ENCODE results near the gene BCAS3. TPM values are rescaled to one million over a fixed set of nuclear protein-coding genes. Genes with fewer than 3 reads are reported as not detected.
A peak's percentile ranks its signal among the peaks of the same experiment; 100 is the strongest.

BCAS3 gene
- total and polyA plus RNA-seq, 2 experiments from 2014 or later = 18.0 to 20.2 TPM

GRCh38 chr17:60717814-60718213 lies 40.2 kb downstream of the BCAS3 start:
- Histone ChIP-seq H4K20me1 (ENCODE audit: insufficient read depth) (no peaks in the 10 kb centered on the region), H3K27me3 (replicated peaks; ENCODE audit: insufficient read depth) (no peaks in the 10 kb centered on the region), H3K36me3 (ENCODE audit: low read depth) (no peaks in the 10 kb centered on the region), H2AFZ (no peak overlapping the region), H3K79me2 (ENCODE audit: insufficient read depth) (no peaks in the 10 kb centered on the region), H3K4me2 (ENCODE audit: unreplicated experiment) (no peak overlapping the region), H3K4me1 (ENCODE audit: insufficient read depth) (peaks cover 13% of the 10 kb centered on the region), H3K27ac (no peak overlapping the region), H3K9me2 (ENCODE audit: insufficient read depth) (no peaks in the 10 kb centered on the region), H3K9ac (no peak overlapping the region), H3F3A (ENCODE audit: insufficient read depth) (no peaks in the 10 kb centered on the region), H3K9me3 (ENCODE audit: low read depth) (no peaks in the 10 kb centered on the region), H3K4me3 (no peak overlapping the region)
- TF ChIP-seq EZH2phosphoT487 (IDR thresholded peaks at IDR 0.05; ENCODE audit: insufficient read depth, low read depth) = no peak
- TF ChIP-seq EZH2 (IDR thresholded peaks at IDR 0.05; ENCODE audit: insufficient read depth, poor library complexity, severe bottlenecking) = no peak
- no peak for DNase-seq
- in situ Hi-C loops (cut with MboI) = loop anchor here (25.0 kb wide), 1 partner anchor 669 kb away; the partner anchor contains the start of gene TBX2
- WGBS, 2 experiments (ENCODE audit: low coverage in 1 of 2, low lambda C conversion rate in 2 of 2, missing lambda C conversion rate in 2 of 2) = 94 to 95% methylated on average over 9 of the region's 9 CpGs

- Histone ChIP-seq H3K4me3 (no peak overlapping the region), H3K79me2 (ENCODE audit: insufficient read depth) (no peaks in the 10 kb centered on the region), H3K4me2 (ENCODE audit: unreplicated experiment) (peak overlapping the region; percentile 27), H3K9me3 (ENCODE audit: low read depth) (no peaks in the 10 kb centered on the region), H4K20me1 (ENCODE audit: insufficient read depth) (no peaks in the 10 kb centered on the region), H3K9ac (peak overlapping the region; percentile 9; the same call in 1 of the 2 replicates), H2AFZ (peak overlapping the region; percentile 0; the same call in 1 of the 2 replicates), H3K36me3 (ENCODE audit: low read depth) (no peaks in the 10 kb centered on the region), H3K4me1 (ENCODE audit: insufficient read depth) (peaks cover 13% of the 10 kb centered on the region), H3K9me2 (ENCODE audit: insufficient read depth) (no peaks in the 10 kb centered on the region), H3K27ac (no peak overlapping the region), H3K27me3 (replicated peaks; ENCODE audit: insufficient read depth) (no peaks in the 10 kb centered on the region), H3F3A (ENCODE audit: insufficient read depth) (no peaks in the 10 kb centered on the region)
- 38 to 41% methylated on average over 5 of the region's 5 CpGs for WGBS, 2 experiments (ENCODE audit: low coverage in 1 of 2, low lambda C conversion rate in 2 of 2, missing lambda C conversion rate in 2 of 2)
- DNase-seq = peak; percentile 76
- no peak for TF ChIP-seq EZH2 (IDR thresholded peaks at IDR 0.05; ENCODE audit: insufficient read depth, poor library complexity, severe bottlenecking)
- in situ Hi-C loops (cut with MboI) = loop anchor here (25.0 kb wide), 1 partner anchor 666 kb away; the partner anchor contains the start of gene TBX2
Measured at GRCh38 chr17:60720763-60721531, 43.3 kb downstream of the BCAS3 start.

GRCh38 chr17:60724647-60725046 lies 47.0 kb downstream of the BCAS3 start:
- H3K4me2 ChIP-seq (ENCODE audit: unreplicated experiment) = no peak overlapping the region
- H3K9ac ChIP-seq = no peak overlapping the region
- H3K27ac ChIP-seq = no peak overlapping the region
- H3K4me1 ChIP-seq (ENCODE audit: insufficient read depth) = peaks cover 10% of the 10 kb centered on the region
- no peak for DNase-seq
- no peaks in the 10 kb centered on the region for H3F3A ChIP-seq (ENCODE audit: insufficient read depth)
- in situ Hi-C loops (cut with MboI) = loop anchor here (25.0 kb wide), 2 partner anchors 663 to 838 kb away; partner anchors contain the start of gene TBX2
- no peaks in the 10 kb centered on the region for H3K36me3 ChIP-seq (ENCODE audit: low read depth)
- no peaks in the 10 kb centered on the region for H3K79me2 ChIP-seq (ENCODE audit: insufficient read depth)
- H4K20me1 ChIP-seq (ENCODE audit: insufficient read depth) = no peaks in the 10 kb centered on the region
- no peak for TF ChIP-seq EZH2phosphoT487 (IDR thresholded peaks at IDR 0.05; ENCODE audit: insufficient read depth, low read depth)
- no peak for TF ChIP-seq EZH2 (IDR thresholded peaks at IDR 0.05; ENCODE audit: insufficient read depth, poor library complexity, severe bottlenecking)
- H3K9me3 ChIP-seq (ENCODE audit: low read depth) = no peaks in the 10 kb centered on the region
- H3K9me2 ChIP-seq (ENCODE audit: insufficient read depth) = no peaks in the 10 kb centered on the region
- no peaks in the 10 kb centered on the region for H3K27me3 ChIP-seq (replicated peaks; ENCODE audit: insufficient read depth)
- no peak overlapping the region for H3K4me3 ChIP-seq
- no peak overlapping the region for H2AFZ ChIP-seq

- DNase-seq = no peak
- no peaks in the 10 kb centered on the region for H3K9me2 ChIP-seq (ENCODE audit: insufficient read depth)
- H3K9me3 ChIP-seq (ENCODE audit: low read depth) = no peaks in the 10 kb centered on the region
- no peaks in the 10 kb centered on the region for H3K4me1 ChIP-seq (ENCODE audit: insufficient read depth)
- no peak overlapping the region for H2AFZ ChIP-seq
- H3K4me2 ChIP-seq (ENCODE audit: unreplicated experiment) = no peak overlapping the region
- H3K36me3 ChIP-seq (ENCODE audit: low read depth) = no peaks in the 10 kb centered on the region
- H4K20me1 ChIP-seq (ENCODE audit: insufficient read depth) = no peaks in the 10 kb centered on the region
- H3K79me2 ChIP-seq (ENCODE audit: insufficient read depth) = no peaks in the 10 kb centered on the region
- in situ Hi-C loops (cut with MboI) = loop anchor here (25.0 kb wide), 1 partner anchor 832 kb away; no protein-coding TSS in a partner anchor
- no peaks in the 10 kb centered on the region for H3F3A ChIP-seq (ENCODE audit: insufficient read depth)
- H3K27me3 ChIP-seq (replicated peaks; ENCODE audit: insufficient read depth) = no peaks in the 10 kb centered on the region
- no peak overlapping the region for H3K9ac ChIP-seq
- H3K4me3 ChIP-seq = no peak overlapping the region
- H3K27ac ChIP-seq = no peak overlapping the region
- WGBS, 2 experiments (ENCODE audit: low coverage in 1 of 2, low lambda C conversion rate in 2 of 2, missing lambda C conversion rate in 2 of 2) = 92 to 95% methylated on average over 6 of the region's 6 CpGs
- TF ChIP-seq EZH2 (IDR thresholded peaks at IDR 0.05; ENCODE audit: insufficient read depth, poor library complexity, severe bottlenecking) (no peak), EZH2phosphoT487 (IDR thresholded peaks at IDR 0.05; ENCODE audit: insufficient read depth, low read depth) (no peak)
Measured at GRCh38 chr17:60729854-60730253, 52.2 kb downstream of the BCAS3 start.
